GM18505 (cell line): ENCODE data around the gene VPS54.
"Not testable (repeated sequence)": the region's sequence is repeated elsewhere in the genome, so short reads cannot be mapped to it uniquely, and the experiment has no call there.

Source experiments
- ATAC-seq: cut with Tn5 transposase; IDR thresholded peaks from one replicate; pipeline ENCODE4 v1.9.1; 2021; ENCODE audit not compliant: unreplicated experiment
- POLR2A ChIP-seq: IDR thresholded peaks from 4 replicates; pipeline ENCODE4 v1.6.1; 2011; ENCODE audit warnings: borderline replicate concordance; ENCODE audit not compliant: insufficient read depth, insufficient read length; ENCODE audit errors: extremely low read depth

VPS54 gene

DNA sequence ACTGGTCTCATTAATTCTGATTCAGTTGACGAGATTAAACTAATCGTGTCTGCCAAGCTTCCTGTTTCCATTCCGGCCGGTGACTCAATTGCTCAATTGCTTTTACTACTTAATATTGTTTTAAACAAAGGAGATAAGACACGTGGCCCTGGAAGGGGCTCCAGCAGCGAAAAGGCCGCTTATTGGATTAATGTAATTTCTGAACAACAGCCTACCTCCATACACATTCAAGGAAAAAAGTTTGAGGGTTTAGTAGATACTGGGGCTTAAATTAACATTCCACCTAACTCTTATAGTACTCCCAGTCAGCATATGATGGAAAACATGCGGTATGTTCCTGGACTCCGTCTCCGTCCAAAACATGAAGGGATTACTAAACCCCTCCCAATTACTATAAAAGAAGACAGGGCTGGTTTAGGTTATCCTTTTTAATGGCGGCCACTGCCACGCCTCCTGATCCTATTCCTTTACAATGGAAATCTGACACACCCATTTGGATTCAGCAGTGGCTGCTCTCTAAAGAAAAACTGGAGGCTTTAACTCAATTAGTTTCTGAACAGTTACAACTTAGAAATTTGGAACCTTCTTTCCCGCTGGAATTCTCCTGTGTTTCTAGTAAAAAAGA lies 27.1 kb downstream of the VPS54 start:
- TF ChIP-seq POLR2A = no peak
- no peak for ATAC-seq

DNA sequence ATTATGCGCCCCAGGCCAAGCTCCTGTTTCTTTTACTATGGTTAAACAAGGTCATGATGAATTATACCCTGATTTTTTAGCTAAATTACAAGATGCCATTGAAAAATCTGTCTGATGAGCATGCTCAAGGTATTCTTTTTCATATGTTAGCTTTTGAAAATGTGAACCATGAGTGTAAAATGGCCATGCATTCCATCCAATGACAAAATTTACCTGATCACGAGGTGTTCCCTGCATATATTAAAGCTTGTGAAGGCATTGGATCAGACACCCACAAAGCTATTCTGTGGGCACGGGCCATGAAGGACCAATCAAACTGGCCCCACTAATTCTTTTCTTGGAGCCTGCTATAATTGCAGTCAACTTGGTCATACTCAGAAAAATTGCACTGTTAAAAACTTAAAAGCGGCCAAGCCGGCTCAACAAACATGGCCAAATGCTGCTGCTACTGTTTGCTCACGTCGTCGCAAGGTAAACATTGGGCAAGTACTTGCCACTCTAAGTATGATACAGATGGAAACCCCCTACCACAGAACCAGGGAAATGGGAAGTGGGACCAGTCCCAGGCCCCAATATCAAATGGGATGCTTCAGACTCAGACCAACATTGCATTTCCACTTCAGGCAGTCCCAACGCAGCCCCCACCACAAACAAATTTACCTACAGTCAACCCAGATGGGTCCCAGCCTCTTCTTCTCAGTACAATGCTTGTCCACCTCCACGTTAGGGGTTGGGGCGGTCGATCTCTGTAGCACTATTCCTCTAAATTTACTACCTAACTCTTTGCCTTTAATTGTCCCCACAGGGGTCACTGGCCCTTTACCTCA lies 27.8 kb downstream of the VPS54 start:
- not testable (repeated sequence) for ATAC-seq

GRCh38 chr2:63990072-63990471 lies 29.2 kb downstream of the VPS54 start:
- no peak for TF ChIP-seq POLR2A
- no peak for ATAC-seq

- ATAC-seq = not testable (repeated sequence)
Observed at GRCh38 chr2:63988842-63989436, 30.3 kb downstream of the VPS54 start.

DNA sequence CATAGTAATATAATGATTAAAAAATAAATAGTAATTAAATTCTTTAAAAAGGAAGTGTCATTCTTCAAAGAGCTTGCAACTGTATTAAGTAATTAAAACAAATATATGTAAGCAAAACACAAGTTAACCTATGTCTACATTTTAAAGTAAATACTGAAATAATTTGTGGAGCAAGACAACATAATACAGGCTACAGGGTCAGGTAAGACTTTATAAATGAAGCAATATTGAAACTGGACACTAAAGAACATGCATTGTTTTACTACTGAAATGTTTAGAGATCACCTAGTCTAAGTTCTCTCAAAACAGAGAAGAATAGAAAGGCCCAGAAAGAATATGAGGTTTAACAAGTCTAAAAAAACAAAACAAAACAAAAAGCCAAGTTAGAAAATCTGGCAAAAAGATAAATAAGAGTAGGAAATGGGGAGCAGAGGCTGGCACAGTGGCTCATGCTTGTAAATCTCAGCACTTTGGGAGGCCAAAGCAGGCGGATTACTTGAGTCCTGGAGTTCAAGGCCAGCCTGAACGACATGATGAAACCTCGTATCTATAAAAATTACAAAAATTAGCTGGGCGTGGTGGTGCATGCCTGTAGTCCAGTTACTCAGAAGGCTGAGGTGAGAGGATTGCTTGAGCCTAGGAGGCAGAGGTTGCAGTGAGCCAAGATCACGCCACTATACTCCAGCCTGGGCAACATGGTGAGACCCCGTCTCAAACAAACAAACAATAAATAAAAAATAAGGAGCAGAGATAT lies 34.4 kb downstream of the VPS54 start:
- no peak for ATAC-seq
- TF ChIP-seq POLR2A = no peak

GRCh38 chr2:63983986-63984605 lies 35.1 kb downstream of the VPS54 start:
- no peak for ATAC-seq
- no peak for TF ChIP-seq POLR2A

- no peak for TF ChIP-seq POLR2A
- no peak for ATAC-seq
Observed at GRCh38 chr2:63982335-63982734, 36.9 kb downstream of the VPS54 start.

- no peak for ATAC-seq
- TF ChIP-seq POLR2A = no peak
Observed at GRCh38 chr2:63981702-63982103, 37.5 kb downstream of the VPS54 start.

GRCh38 chr2:63980794-63981193 lies 38.4 kb downstream of the VPS54 start:
- ATAC-seq = no peak
- no peak for TF ChIP-seq POLR2A

DNA sequence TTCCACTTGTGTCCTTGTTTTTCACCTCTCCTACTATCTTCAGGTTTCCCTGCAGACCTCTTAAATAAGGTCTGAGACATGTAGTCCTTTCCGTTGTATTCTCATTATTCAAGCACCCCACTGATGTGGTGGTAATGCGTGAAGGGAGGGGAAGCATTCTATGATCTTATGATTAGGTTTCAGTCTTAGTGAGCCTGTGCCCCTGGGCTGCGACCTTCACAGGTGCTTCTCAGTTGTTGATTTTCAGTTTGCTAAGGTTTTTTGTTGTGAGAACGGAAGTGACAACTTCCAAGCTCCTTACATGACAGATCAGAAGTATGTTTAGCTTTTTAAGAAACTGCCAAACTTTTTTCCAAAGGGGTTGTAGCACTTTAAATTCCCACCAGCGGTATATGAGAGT lies 41.3 kb downstream of the VPS54 start:
- TF ChIP-seq POLR2A = no peak
- peak; percentile 99 for ATAC-seq

DNA sequence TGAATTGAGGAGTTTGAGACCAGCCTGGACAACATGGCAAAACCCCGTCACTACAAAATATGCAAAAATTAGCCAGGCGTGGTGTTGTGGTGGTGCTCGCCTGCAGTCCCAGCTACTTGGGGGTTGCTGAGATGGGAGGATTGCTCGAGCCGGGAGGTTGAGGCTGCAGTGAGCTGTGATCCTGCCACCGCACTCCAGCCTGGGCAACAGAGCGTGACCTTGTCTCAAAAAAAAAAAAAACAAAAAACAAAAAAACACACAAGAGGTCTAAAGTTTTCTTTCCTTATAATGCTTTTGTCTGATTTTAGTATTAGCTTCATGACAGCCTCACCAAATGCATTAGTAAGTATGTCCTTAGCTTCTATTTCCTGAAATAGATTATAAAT lies 43.1 kb downstream of the VPS54 start:
- ATAC-seq = no peak
- no peak for TF ChIP-seq POLR2A

GRCh38 chr2:63975437-63976124 lies 43.6 kb downstream of the VPS54 start:
- no peak for TF ChIP-seq POLR2A
- no peak for ATAC-seq

DNA sequence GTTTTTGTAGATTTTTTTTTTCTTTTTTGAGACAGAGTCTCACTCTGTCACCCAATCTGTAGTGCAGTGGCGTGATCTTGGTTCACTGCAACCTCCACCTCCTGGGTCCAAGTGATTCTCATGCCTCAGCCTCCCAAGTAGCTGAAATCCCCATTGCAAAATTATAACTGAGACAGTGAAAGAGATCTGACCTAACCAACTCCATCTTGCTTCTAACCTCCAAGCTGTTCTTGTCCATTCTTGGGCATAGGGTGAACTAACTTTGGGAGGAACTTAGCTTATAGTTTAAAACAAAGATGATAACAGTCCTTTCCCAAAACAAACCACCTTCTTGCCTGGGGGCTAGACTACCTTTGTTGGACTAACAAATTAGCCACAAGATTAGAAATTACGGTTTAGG lies 44.2 kb downstream of the VPS54 start:
- ATAC-seq = not testable (repeated sequence)
